K562 (cell line): ENCODE data around the gene ENOX2. TPM values are rescaled to one million over a fixed set of nuclear protein-coding genes. Genes with fewer than 3 reads are reported as not detected.

Experiments used
- ATAC-seq: fragments of 200-7000 bp; cut with Tn5 transposase; 3 replicates; pipeline ENCODE4 v1.9.1; 2020; ENCODE audit warnings: moderate library complexity
- BruUV-seq: library from RNA; stranded (reverse); fragments of 400-500 nt; replicated peaks from 2 replicates; lab custom pipeline; 2021; lab: Mats Ljungman, UMichigan
- CTCF ChIA-PET: fragments of 300-600 bp; formaldehyde crosslinking; extraction: SDS; loops from one replicate; lab custom pipeline; 2021; ENCODE audit warnings: low intra/inter-chr PET ratio; lab: Yijun Ruan, JAX
- POLR2A ChIA-PET: fragments of 300-600, 350-650 bp; sonication (Branson Sonifier 250); formaldehyde crosslinking; extraction: SDS; loops from one replicate; lab custom pipeline; 2021; ENCODE audit warnings: antibody characterized with exemption, inconsistent platforms; lab: Yijun Ruan, JAX
- DNase-seq, 4 experiments: peaks; one replicate each; pipeline versions ENCODE4 v3.0.0 to v3.0.0-alpha.2; 2011 to 2018; ENCODE audit warnings: low spot score in 3 of 4, mixed read lengths in 3 of 4; ENCODE audit errors: extremely low read depth in 1 of 4
- FAIRE-seq: peaks from 2 replicates; lab custom pipeline; 2011; peaks lifted over from hg19 to GRCh38; lab: Jason Lieb, UNC
- H2AFZ ChIP-seq: 2 replicates; pipeline ENCODE4 v1.6.0; 2011; ENCODE audit warnings: low read depth, low read length, control low read depth, inconsistent platforms
- H3K27ac ChIP-seq: fragments of 200-600 bp; 3 replicates; pipeline ENCODE4 v1.8.0; 2011; ENCODE audit warnings: low read depth, mild to moderate bottlenecking, control low read depth, inconsistent platforms, low read length, moderate library complexity, mixed read lengths; ENCODE audit errors: extremely low read depth
- H3K27me3 ChIP-seq, 2 experiments: fragments of 300-600 bp in 1 of 2; 2 replicates in 1 of 2; 3 replicates in 1 of 2; pipeline versions ENCODE4 v1.6.0 to v1.8.0; 2011; ENCODE audit warnings: inconsistent platforms in 2 of 2, low read length in 2 of 2, mild to moderate bottlenecking in 1 of 2, mixed read lengths in 1 of 2, moderate library complexity in 1 of 2; ENCODE audit not compliant: control insufficient read depth in 2 of 2, insufficient read depth in 2 of 2
- H3K36me3 ChIP-seq: fragments of 300-600 bp; 3 replicates; pipeline ENCODE4 v1.8.0; 2011; ENCODE audit warnings: mild to moderate bottlenecking, low read length, inconsistent platforms; ENCODE audit not compliant: control insufficient read depth, insufficient read depth
- H3K4me1 ChIP-seq, 2 experiments: fragments of 200-600 bp in 1 of 2; replicated peaks in 1 of 2; 2 replicates in 1 of 2; 3 replicates in 1 of 2; pipeline versions ENCODE4 v1.5.1 to v1.8.0; 2011; ENCODE audit warnings: inconsistent platforms in 2 of 2, low read length in 2 of 2, mild to moderate bottlenecking in 1 of 2, mixed read lengths in 1 of 2, moderate library complexity in 1 of 2; ENCODE audit not compliant: control insufficient read depth in 2 of 2, insufficient read depth in 2 of 2
- H3K4me2 ChIP-seq: 2 replicates; pipeline ENCODE4 v1.6.1; 2011; ENCODE audit warnings: low read length, control low read depth, inconsistent platforms, mixed read lengths; ENCODE audit not compliant: insufficient read depth
- H3K4me3 ChIP-seq: fragments of 200-600 bp; sonication (generic), shearing (Covaris generic); 2 replicates; pipeline ENCODE4 v1.5.1; 2016; ENCODE audit warnings: control low read depth, inconsistent platforms
- H3K79me2 ChIP-seq: fragments of 200-600 bp; 3 replicates; pipeline ENCODE4 v1.8.0; 2011; ENCODE audit warnings: low read length, inconsistent platforms; ENCODE audit not compliant: control insufficient read depth, insufficient read depth
- H3K9ac ChIP-seq, 2 experiments: 2 replicates each; pipeline versions ENCODE4 v1.6.0 to v1.6.1; 2011; ENCODE audit warnings: low read depth in 2 of 2, low read length in 2 of 2, control low read depth in 1 of 2, inconsistent platforms in 1 of 2, mild to moderate bottlenecking in 1 of 2, mixed read lengths in 1 of 2; ENCODE audit not compliant: insufficient read depth in 1 of 2
- H3K9me1 ChIP-seq: one replicate; pipeline ENCODE4 v1.6.0; 2011; ENCODE audit warnings: inconsistent platforms, mild to moderate bottlenecking, low read length, moderate library complexity; ENCODE audit not compliant: control insufficient read depth, insufficient read depth
- H3K9me3 ChIP-seq: replicated peaks from 2 replicates; pipeline ENCODE4 v1.5.1; 2011; ENCODE audit warnings: low read depth, low read length, inconsistent platforms; ENCODE audit not compliant: control insufficient read depth, insufficient read depth
- H4K20me1 ChIP-seq: replicated peaks from 2 replicates; pipeline ENCODE4 v1.6.1; 2011; ENCODE audit warnings: low read length, inconsistent platforms, mixed read lengths; ENCODE audit not compliant: control insufficient read depth, insufficient read depth
- RNF2 ChIP-seq: sonication (generic); IDR thresholded peaks from 2 replicates; pipeline ENCODE4 v1.6.1; 2016
- WGBS: fragments of 100-300 bp; shearing (Covaris generic); methylation state at CpG from one replicate; pipeline ENCODE4 v1.1.6; 2016; ENCODE audit warnings: low coverage, mixed read lengths; ENCODE audit not compliant: insufficient coverage; ENCODE audit errors: missing lambda C conversion rate; 5-methylcytosine and 5-hydroxymethylcytosine counted together
- in situ Hi-C: fragments of 300-500 bp; cut with MboI; formaldehyde crosslinking; loops from 4 replicates; pipeline ENCODE4 v1.15.0; 2018; ENCODE audit warnings: inconsistent platforms, mixed read lengths
- intact Hi-C: fragments of 100-400 bp; cut with micrococcal nuclease; formaldehyde crosslinking; loops from 2 replicates; pipeline ENCODE4 v1.14.2; 2022
- polyA plus RNA-seq, 8 experiments: library from polyadenylated mRNA; depleted of rRNA in 4 of 8; stranded (reverse) in 5 of 8; unstranded in 3 of 8; fragments of >200 nt; fragmentation: Nextera tagmentation in 2 of 8; fragmentation: Illumina TruSeq in 1 of 8; extraction: Ambion mirVana in 2 of 8; extraction: Trizol in 1 of 8; gene quantifications; 2 replicates each; pipeline versions ENCODE4 v1.2.1 to v1.2.3, GENCODE V29; 2011 to 2014; ENCODE audit warnings: inconsistent platforms in 1 of 8, missing spikeins in 1 of 8
- total RNA-seq, 7 experiments: library from RNA; depleted of rRNA in 6 of 7; stranded (reverse); fragments of >200 nt in 6 of 7; fragmentation: Illumina TruSeq in 2 of 7; extraction: Trizol in 2 of 7; gene quantifications; 2 replicates each; pipeline versions ENCODE4 v1.2.1 to v1.2.3, GENCODE V29; 2011 to 2021; ENCODE audit warnings: low replicate concordance in 1 of 7
- TF ChIP-seq, protein P1 (sequence below): IDR thresholded peaks from 2 replicates; pipeline ENCODE4 v1.6.1; 2012; ENCODE audit warnings: low read depth, low read length, improper control_type of control experiment, borderline replicate concordance
- TF ChIP-seq, protein P2 (sequence below): fragments of 250-450 bp; sonication (Bioruptor Pico); IDR thresholded peaks from 2 replicates; pipeline ENCODE4 v1.5.0; 2021; ENCODE audit warnings: mild to moderate bottlenecking, borderline replicate concordance
- TF ChIP-seq, protein P3 (sequence below): fragments of 450-650 bp; IDR thresholded peaks from 2 replicates; pipeline ENCODE4 v1.6.1; 2016; ENCODE audit warnings: mild to moderate bottlenecking

The ENOX2 gene
- total and polyA plus RNA-seq, 9 of the 15 experiments (the other 6 are each of a cell fraction or from before 2014, with no cell fraction given): 6.1 to 24.0 (median 13.8) TPM

DNA sequence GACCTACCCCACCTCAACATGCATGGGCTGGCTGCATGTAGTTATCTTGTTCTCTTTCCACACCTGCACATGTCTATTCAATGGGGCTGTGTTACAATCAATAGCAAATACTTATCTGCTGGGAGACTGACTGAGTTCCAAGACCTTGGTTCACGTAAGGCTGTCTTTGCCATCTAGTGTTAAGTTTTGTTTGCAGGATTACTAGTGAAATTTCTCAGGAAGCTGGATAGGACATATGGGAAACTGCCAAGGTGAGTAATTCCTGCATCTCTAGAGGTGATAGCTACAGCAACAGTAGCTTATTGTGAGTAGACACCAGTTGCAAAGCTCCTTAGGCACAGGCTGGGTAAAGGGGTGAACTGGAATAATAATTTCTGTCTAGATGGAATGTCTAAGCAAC lies 177.5 kb downstream of the ENOX2 start:
- Histone ChIP-seq H2AFZ (no peak overlapping the region), H3K4me3 (no peak overlapping the region), H3K27me3 (no peaks in the 10 kb centered on the region), H3K9me1 (no peaks in the 10 kb centered on the region), H3K4me2 (no peak overlapping the region), H3K27ac (no peak overlapping the region), H3K36me3 (no peaks in the 10 kb centered on the region), H3K9ac (no peak overlapping the region), H4K20me1 (no peaks in the 10 kb centered on the region), H3K4me1 (peaks cover 0 to 14% of the 10 kb centered on the region in 2 experiments; a peak in 2 of 5 replicates), H3K9me3 (peaks cover 2% of the 10 kb centered on the region; the same call in 1 of the 2 replicates), H3K79me2 (no peaks in the 10 kb centered on the region)
- ChIA-PET POLR2A (interaction anchor here (1.1 kb wide), 1 partner anchor 14 kb away, joined by 4 read pairs; no protein-coding TSS in a partner anchor), CTCF (no interaction called here)
- DNase-seq (no peak), ATAC-seq (no peak), FAIRE-seq (no peak)
- intact Hi-C loops (no loop called here), in situ Hi-C loops (no loop called here)
- no TSS peak for BruUV-seq
- TF ChIP-seq, protein P1, sequence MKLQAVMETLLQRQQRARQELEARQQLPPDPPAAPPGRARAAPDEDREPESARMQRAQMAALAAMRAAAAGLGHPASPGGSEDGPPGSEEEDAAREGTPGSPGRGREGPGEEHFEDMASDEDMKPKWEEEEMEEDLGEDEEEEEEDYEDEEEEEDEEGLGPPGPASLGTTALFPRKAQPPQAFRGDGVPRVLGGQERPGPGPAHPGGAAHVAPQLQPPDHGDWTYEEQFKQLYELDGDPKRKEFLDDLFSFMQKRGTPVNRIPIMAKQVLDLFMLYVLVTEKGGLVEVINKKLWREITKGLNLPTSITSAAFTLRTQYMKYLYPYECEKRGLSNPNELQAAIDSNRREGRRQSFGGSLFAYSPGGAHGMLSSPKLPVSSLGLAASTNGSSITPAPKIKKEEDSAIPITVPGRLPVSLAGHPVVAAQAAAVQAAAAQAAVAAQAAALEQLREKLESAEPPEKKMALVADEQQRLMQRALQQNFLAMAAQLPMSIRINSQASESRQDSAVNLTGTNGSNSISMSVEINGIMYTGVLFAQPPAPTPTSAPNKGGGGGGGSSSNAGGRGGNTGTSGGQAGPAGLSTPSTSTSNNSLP: no peak
- TF ChIP-seq RNF2: no peak
- TF ChIP-seq, protein P2, sequence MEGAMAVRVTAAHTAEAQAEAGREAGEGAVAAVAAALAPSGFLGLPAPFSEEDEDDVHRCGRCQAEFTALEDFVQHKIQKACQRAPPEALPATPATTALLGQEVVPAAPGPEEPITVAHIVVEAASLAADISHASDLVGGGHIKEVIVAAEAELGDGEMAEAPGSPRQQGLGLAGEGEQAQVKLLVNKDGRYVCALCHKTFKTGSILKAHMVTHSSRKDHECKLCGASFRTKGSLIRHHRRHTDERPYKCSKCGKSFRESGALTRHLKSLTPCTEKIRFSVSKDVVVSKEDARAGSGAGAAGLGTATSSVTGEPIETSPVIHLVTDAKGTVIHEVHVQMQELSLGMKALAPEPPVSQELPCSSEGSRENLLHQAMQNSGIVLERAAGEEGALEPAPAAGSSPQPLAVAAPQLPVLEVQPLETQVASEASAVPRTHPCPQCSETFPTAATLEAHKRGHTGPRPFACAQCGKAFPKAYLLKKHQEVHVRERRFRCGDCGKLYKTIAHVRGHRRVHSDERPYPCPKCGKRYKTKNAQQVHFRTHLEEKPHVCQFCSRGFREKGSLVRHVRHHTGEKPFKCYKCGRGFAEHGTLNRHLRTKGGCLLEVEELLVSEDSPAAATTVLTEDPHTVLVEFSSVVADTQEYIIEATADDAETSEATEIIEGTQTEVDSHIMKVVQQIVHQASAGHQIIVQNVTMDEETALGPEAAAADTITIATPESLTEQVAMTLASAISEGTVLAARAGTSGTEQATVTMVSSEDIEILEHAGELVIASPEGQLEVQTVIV (CRISPR knock-in tag): no peak
- TF ChIP-seq, protein P3, sequence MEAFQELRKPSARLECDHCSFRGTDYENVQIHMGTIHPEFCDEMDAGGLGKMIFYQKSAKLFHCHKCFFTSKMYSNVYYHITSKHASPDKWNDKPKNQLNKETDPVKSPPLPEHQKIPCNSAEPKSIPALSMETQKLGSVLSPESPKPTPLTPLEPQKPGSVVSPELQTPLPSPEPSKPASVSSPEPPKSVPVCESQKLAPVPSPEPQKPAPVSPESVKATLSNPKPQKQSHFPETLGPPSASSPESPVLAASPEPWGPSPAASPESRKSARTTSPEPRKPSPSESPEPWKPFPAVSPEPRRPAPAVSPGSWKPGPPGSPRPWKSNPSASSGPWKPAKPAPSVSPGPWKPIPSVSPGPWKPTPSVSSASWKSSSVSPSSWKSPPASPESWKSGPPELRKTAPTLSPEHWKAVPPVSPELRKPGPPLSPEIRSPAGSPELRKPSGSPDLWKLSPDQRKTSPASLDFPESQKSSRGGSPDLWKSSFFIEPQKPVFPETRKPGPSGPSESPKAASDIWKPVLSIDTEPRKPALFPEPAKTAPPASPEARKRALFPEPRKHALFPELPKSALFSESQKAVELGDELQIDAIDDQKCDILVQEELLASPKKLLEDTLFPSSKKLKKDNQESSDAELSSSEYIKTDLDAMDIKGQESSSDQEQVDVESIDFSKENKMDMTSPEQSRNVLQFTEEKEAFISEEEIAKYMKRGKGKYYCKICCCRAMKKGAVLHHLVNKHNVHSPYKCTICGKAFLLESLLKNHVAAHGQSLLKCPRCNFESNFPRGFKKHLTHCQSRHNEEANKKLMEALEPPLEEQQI: no peak
- WGBS: 100% methylated on average over 1 of the region's 1 CpG
